HL-60 (cell line): Measurements from ENCODE around the gene CNOT8. TPM values are rescaled to one million over a fixed set of nuclear protein-coding genes. Genes with fewer than 3 reads are reported as not detected.

Experiments used
- DNase-seq, 2 experiments: peaks; one replicate each; pipeline ENCODE4 v3.0.0-alpha.2; 2010 to 2020; ENCODE audit warnings: low read depth in 1 of 2, low spot score in 1 of 2
- H3K27ac ChIP-seq: fragments of 250-450 bp; sonication (Bioruptor Pico); replicated peaks from 2 replicates; pipeline ENCODE4 v1.5.1; 2020; ENCODE audit warnings: mild to moderate bottlenecking, moderate library complexity
- H3K27me3 ChIP-seq: fragments of 250-450 bp; sonication (Bioruptor Pico); 2 replicates; pipeline ENCODE4 v1.5.1; 2021; ENCODE audit warnings: mild to moderate bottlenecking, moderate library complexity; ENCODE audit not compliant: insufficient read depth, poor library complexity, severe bottlenecking
- H3K4me3 ChIP-seq: replicated peaks from 2 replicates; pipeline ENCODE4 v1.5.1; 2011; ENCODE audit warnings: mild to moderate bottlenecking, control low read depth, low read length; ENCODE audit not compliant: insufficient read depth
- GABPA ChIP-seq: IDR thresholded peaks from 2 replicates; pipeline ENCODE4 v1.6.1; 2012; ENCODE audit warnings: low read depth
- POLR2AphosphoS5 ChIP-seq: IDR thresholded peaks from 2 replicates; pipeline ENCODE4 v1.6.1; 2012; ENCODE audit warnings: low read depth
- SPI1 ChIP-seq: IDR thresholded peaks from 2 replicates; pipeline ENCODE4 v1.6.1; 2012; ENCODE audit warnings: low read depth, mild to moderate bottlenecking, borderline replicate concordance
- microRNA-seq: library from miRNA; unstranded; fragments of <30 nt; microRNA quantifications from one replicate; pipeline ENCODE4, GENCODE V29; 2018
- TF ChIP-seq, protein P1 (sequence below): IDR thresholded peaks from 2 replicates; pipeline ENCODE4 v1.6.1; 2012; ENCODE audit warnings: low read depth; ENCODE audit not compliant: insufficient replicate concordance
- TF ChIP-seq, protein P2 (sequence below): IDR thresholded peaks from one replicate; pipeline ENCODE4 v1.5.1; 2011; ENCODE audit warnings: low read length, control low read depth, inconsistent platforms; ENCODE audit not compliant: insufficient read depth

CNOT8 gene

DNA sequence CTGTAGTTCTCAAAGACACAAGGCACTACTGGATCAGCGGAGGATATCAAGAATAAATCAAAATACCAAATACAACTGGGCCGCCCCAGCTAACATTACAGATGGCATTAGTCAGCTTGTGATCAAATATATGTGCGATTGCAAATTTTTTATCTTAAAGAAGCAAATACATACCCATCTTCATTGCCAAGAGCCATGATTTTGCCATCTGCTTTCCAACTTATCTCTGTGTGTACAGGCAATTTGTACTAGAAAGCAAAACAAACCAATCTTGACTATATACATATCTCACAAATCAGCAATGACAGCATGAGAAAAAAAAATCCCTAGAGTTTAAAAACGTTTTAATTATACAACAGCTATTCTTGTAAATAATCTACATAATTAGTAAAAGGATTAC, 59.3 kb downstream of the CNOT8 start:
- Histone ChIP-seq H3K27me3 (no peaks in the 10 kb centered on the region), H3K27ac (no peak overlapping the region), H3K4me3 (no peak overlapping the region)
- DNase-seq = no peak
- TF ChIP-seq SPI1 = no peak
- TF ChIP-seq, protein P1, sequence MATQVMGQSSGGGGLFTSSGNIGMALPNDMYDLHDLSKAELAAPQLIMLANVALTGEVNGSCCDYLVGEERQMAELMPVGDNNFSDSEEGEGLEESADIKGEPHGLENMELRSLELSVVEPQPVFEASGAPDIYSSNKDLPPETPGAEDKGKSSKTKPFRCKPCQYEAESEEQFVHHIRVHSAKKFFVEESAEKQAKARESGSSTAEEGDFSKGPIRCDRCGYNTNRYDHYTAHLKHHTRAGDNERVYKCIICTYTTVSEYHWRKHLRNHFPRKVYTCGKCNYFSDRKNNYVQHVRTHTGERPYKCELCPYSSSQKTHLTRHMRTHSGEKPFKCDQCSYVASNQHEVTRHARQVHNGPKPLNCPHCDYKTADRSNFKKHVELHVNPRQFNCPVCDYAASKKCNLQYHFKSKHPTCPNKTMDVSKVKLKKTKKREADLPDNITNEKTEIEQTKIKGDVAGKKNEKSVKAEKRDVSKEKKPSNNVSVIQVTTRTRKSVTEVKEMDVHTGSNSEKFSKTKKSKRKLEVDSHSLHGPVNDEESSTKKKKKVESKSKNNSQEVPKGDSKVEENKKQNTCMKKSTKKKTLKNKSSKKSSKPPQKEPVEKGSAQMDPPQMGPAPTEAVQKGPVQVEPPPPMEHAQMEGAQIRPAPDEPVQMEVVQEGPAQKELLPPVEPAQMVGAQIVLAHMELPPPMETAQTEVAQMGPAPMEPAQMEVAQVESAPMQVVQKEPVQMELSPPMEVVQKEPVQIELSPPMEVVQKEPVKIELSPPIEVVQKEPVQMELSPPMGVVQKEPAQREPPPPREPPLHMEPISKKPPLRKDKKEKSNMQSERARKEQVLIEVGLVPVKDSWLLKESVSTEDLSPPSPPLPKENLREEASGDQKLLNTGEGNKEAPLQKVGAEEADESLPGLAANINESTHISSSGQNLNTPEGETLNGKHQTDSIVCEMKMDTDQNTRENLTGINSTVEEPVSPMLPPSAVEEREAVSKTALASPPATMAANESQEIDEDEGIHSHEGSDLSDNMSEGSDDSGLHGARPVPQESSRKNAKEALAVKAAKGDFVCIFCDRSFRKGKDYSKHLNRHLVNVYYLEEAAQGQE = no peak
- TF ChIP-seq GABPA = no peak

DNA sequence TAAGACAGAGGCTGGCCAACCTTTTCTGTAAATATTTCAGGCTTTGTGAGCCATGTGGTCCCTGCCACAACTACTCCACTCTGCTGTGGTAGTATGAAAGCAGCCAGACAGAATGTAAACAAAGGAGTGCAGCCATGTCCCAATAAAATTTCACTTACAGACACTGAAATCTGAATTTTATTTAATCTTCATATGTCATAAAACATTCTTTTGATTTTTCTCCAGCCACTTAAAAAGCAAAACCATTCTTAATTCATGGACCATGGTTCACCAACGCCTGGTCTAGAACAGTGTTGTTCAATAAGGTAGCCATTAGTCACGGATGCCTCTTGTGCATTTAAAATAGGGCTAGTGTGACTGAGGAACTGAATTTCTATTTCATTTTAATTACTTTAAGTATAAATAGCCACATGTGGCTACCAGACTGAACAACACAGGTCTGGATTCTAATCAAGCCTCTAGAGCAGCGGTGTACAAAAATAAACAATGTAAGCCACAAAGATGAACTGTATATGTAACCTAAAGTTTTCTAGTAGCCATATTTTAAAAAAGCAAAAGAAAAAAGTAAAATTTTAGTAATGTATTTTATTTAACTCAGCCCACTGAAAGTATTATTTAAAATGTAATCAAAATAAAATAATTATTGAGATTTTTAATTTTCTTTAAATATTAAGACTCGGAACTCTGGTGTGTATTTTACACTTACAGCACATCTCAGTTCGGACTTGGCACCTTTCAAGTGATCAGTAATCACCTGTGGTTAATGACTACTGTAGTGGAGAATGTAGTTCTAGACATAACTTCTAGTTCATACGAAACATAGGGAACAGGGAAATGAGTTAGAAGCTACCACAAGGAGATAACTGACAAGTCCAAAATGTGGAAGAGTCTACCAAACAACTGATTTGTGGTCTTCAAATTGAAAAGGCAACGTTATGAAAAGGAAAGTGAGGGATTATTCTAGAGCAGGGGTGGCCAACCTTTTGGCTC, 65.3 kb downstream of the CNOT8 start:
- no peak for DNase-seq
- H3K27ac ChIP-seq = no peak overlapping the region
- TF ChIP-seq, protein P1 = no peak
- TF ChIP-seq SPI1 = no peak
- no peak for TF ChIP-seq GABPA
- TF ChIP-seq, protein P2, sequence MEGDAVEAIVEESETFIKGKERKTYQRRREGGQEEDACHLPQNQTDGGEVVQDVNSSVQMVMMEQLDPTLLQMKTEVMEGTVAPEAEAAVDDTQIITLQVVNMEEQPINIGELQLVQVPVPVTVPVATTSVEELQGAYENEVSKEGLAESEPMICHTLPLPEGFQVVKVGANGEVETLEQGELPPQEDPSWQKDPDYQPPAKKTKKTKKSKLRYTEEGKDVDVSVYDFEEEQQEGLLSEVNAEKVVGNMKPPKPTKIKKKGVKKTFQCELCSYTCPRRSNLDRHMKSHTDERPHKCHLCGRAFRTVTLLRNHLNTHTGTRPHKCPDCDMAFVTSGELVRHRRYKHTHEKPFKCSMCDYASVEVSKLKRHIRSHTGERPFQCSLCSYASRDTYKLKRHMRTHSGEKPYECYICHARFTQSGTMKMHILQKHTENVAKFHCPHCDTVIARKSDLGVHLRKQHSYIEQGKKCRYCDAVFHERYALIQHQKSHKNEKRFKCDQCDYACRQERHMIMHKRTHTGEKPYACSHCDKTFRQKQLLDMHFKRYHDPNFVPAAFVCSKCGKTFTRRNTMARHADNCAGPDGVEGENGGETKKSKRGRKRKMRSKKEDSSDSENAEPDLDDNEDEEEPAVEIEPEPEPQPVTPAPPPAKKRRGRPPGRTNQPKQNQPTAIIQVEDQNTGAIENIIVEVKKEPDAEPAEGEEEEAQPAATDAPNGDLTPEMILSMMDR = no peak
- no peak for TF ChIP-seq POLR2AphosphoS5
- H3K4me3 ChIP-seq = no peak overlapping the region
- no peaks in the 10 kb centered on the region for H3K27me3 ChIP-seq

Small RNA genes lying within 50 kb of the gene (microRNA-seq; reads per million reads assigned to microRNA genes)
- not detected for gene MIR378H
